Stimulated activated CD4-positive, alpha-beta T cell treated with anti-CD3 and anti-CD28 coated beads, Interleukin-1b, Interleukin-23, amount 100 ng/mL, for 48 hours (primary cell): ENCODE data around the gene SMIM15.

Experiments used
- DNase-seq: peaks from one replicate; pipeline ENCODE4 v3.0.0-alpha.2; 2020

SMIM15 gene

GRCh38 chr5:61159070-61159469, 3.2 kb downstream of the SMIM15 start:
- DNase-seq, result no peak

GRCh38 chr5:61151893-61152292, 10.4 kb downstream of the SMIM15 start:
- DNase-seq, result no peak

GRCh38 chr5:61148515-61148914, 13.8 kb downstream of the SMIM15 start:
- DNase-seq, result no peak

- no peak for DNase-seq
Observed at GRCh38 chr5:61142811-61143210, 19.5 kb downstream of the SMIM15 start.

- DNase-seq, result no peak
Observed at GRCh38 chr5:61142391-61142790, 19.9 kb downstream of the SMIM15 start.

- DNase-seq, result no peak
Observed at GRCh38 chr5:61141801-61142200, 20.5 kb downstream of the SMIM15 start.

- DNase-seq, result no peak
Observed at GRCh38 chr5:61139931-61140330, 22.3 kb downstream of the SMIM15 start.

- DNase-seq, result no peak
Observed at GRCh38 chr5:61139094-61139873, 23.0 kb downstream of the SMIM15 start.

GRCh38 chr5:61137835-61138234, 24.4 kb downstream of the SMIM15 start:
- DNase-seq, result no peak

GRCh38 chr5:61132559-61132958, 29.7 kb downstream of the SMIM15 start:
- no peak for DNase-seq

GRCh38 chr5:61130289-61130688, 32.0 kb downstream of the SMIM15 start:
- no peak for DNase-seq

- no peak for DNase-seq
Observed at GRCh38 chr5:61123145-61123544, 39.1 kb downstream of the SMIM15 start.

- DNase-seq, result no peak
Observed at GRCh38 chr5:61120534-61120933, 41.7 kb downstream of the SMIM15 start.

- DNase-seq, result no peak
Observed at GRCh38 chr5:61119066-61119465, 43.2 kb downstream of the SMIM15 start.

- no peak for DNase-seq
Observed at GRCh38 chr5:61115968-61116367, 46.3 kb downstream of the SMIM15 start.

GRCh38 chr5:61114441-61114840, 47.8 kb downstream of the SMIM15 start:
- DNase-seq, result no peak
